Measurements from ENCODE around the gene STIM2. TPM values are rescaled to one million over a fixed set of nuclear protein-coding genes. Genes with fewer than 3 reads are reported as not detected.
A peak's percentile ranks its signal among the peaks of the same experiment; 100 is the strongest.
"Not testable (repeated sequence)": the region's sequence is repeated elsewhere in the genome, so short reads cannot be mapped to it uniquely, and the experiment has no call there.

STIM2 gene
- total RNA-seq, 1 donor from 2014 or later = 36.7 TPM

DNA sequence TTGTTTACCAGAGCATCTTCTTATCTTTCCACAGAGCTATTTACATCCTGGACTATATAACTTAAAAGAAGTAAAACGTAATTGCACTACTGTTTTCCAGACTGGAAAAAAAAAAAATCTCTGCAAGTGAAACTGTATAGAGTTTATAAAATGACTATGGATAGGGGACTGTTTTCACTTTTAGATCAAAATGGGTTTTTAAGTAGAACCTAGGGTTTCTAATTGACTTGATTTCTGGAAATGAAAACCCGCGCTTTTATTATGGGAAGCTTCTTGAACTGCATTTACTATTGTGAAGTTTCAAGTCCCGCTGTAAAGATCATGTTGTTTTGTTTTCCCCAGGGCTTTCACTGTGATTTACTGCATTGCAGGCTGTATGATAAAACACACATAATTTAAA, 162.7 kb downstream of the STIM2 start:
- ATAC-seq (no peak), DNase-seq (no peak)
- H3K36me3 ChIP-seq = peaks cover 47% of the 10 kb centered on the region
- intact Hi-C loops (cut with DNase I) = no loop called here
- no peaks in the 10 kb centered on the region for H3K27me3 ChIP-seq
- H3K27ac ChIP-seq = no peak overlapping the region
- TF ChIP-seq, protein P1, sequence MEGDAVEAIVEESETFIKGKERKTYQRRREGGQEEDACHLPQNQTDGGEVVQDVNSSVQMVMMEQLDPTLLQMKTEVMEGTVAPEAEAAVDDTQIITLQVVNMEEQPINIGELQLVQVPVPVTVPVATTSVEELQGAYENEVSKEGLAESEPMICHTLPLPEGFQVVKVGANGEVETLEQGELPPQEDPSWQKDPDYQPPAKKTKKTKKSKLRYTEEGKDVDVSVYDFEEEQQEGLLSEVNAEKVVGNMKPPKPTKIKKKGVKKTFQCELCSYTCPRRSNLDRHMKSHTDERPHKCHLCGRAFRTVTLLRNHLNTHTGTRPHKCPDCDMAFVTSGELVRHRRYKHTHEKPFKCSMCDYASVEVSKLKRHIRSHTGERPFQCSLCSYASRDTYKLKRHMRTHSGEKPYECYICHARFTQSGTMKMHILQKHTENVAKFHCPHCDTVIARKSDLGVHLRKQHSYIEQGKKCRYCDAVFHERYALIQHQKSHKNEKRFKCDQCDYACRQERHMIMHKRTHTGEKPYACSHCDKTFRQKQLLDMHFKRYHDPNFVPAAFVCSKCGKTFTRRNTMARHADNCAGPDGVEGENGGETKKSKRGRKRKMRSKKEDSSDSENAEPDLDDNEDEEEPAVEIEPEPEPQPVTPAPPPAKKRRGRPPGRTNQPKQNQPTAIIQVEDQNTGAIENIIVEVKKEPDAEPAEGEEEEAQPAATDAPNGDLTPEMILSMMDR (IDR thresholded peaks at IDR 0.05) = no peak
- H3K9me3 ChIP-seq = no peaks in the 10 kb centered on the region
- H3K4me3 ChIP-seq = no peak overlapping the region
- H3K4me1 ChIP-seq = no peaks in the 10 kb centered on the region

DNA sequence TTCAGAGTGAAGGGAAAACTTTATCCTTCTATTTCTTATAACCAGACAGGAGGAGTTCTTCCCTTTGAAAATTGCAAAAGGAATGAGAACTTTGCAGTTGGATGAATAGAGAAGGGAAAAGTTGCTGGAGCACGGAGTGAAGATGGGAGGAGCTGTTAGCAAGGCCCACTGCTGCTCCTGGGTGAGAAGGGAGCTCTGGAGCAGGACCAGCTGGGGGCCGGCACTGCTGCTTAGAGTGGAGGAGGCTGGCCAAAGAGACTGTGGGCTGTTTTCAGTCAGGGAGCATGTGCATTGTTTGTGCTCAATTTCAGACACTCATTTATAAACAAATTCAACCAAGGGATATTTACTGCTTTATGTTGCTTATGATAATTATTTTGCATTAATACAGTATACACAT, 164.2 kb downstream of the STIM2 start:
- H3K4me3 ChIP-seq = no peak overlapping the region
- no peaks in the 10 kb centered on the region for H3K9me3 ChIP-seq
- H3K27me3 ChIP-seq = no peaks in the 10 kb centered on the region
- TF ChIP-seq, protein P1 (IDR thresholded peaks at IDR 0.05) = no peak
- intact Hi-C loops (cut with DNase I) = no loop called here
- DNase-seq (no peak), ATAC-seq (no peak)
- no peaks in the 10 kb centered on the region for H3K4me1 ChIP-seq
- no peak overlapping the region for H3K27ac ChIP-seq
- H3K36me3 ChIP-seq = peaks cover 34% of the 10 kb centered on the region

DNA sequence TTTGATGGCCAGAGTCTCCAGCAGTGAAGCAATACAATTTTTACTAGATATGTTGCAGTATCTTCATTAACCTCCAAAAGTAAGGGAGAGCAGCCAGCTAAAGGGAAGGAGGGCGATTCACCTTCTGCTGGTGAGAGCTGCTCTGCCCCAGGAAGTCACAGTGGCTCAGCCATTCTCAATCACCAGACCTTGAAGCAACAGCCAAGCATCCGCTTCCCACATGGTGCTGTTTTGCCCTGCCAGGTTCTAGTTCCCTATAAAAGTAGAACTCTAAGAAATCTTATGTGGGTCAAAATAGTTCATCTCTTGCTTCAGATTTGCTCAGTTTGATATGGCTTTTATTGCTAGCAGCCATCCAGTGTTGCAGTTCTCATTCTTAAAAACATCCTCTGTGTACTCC, 166.8 kb downstream of the STIM2 start:
- DNase-seq (no peak), ATAC-seq (no peak)
- Histone ChIP-seq H3K4me1 (no peaks in the 10 kb centered on the region), H3K4me3 (no peak overlapping the region), H3K27me3 (no peaks in the 10 kb centered on the region), H3K36me3 (peaks cover 14% of the 10 kb centered on the region), H3K27ac (no peak overlapping the region), H3K9me3 (no peaks in the 10 kb centered on the region)
- TF ChIP-seq, protein P1 (IDR thresholded peaks at IDR 0.05) = no peak
- intact Hi-C loops (cut with DNase I) = no loop called here

DNA sequence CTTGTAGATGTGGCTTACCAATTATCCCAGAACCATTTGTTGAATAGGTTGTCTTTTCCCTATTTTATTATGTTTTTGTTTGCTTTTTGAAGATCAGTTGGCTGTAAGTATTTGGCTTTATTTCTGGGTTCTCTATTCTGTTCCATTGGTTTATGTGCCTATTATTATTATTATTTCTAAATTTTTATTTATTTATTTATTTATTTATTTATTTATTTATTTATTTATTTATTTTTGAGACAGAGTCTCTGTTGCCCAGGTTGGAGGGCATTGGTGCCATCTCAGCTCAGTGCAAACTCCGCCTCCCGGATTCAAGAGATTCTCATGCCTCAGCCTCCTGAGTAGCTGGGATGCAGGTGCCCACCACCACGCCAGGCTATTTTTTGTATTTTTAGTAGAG, 174.5 kb downstream of the STIM2 start:
- H3K27me3 ChIP-seq; H3K4me1 ChIP-seq; DNase-seq; H3K4me3 ChIP-seq; ATAC-seq; H3K27ac ChIP-seq; H3K9me3 ChIP-seq; intact Hi-C loops (cut with DNase I); H3K36me3 ChIP-seq: not testable (repeated sequence)

DNA sequence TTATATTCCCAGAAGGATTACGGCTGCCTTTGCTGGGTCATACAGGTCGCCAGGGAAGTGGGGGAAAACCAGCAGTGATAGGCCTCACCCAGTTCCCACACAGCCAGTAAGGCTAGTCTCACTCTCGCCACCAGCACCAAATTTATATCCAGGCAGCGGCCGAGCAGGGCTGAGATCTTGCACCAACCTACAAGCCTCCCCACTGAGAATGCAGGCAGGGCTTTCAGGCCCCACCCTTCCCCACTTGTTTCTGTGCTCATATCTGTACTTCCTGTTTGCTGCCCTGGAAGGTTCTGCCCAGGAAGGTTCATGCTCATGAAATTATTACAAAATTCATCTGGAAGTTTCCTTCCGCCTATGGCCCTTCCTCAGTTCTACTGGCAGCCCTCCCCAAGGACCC, 179.7 kb downstream of the STIM2 start:
- ATAC-seq = peak; percentile 90
- Histone ChIP-seq H3K36me3 (no peaks in the 10 kb centered on the region), H3K27ac (no peak overlapping the region), H3K27me3 (no peaks in the 10 kb centered on the region), H3K4me1 (no peaks in the 10 kb centered on the region), H3K4me3 (no peak overlapping the region), H3K9me3 (no peaks in the 10 kb centered on the region)
- intact Hi-C loops (cut with DNase I) = no loop called here
- DNase-seq = no peak
- TF ChIP-seq, protein P1 (IDR thresholded peaks at IDR 0.05) = no peak

DNA sequence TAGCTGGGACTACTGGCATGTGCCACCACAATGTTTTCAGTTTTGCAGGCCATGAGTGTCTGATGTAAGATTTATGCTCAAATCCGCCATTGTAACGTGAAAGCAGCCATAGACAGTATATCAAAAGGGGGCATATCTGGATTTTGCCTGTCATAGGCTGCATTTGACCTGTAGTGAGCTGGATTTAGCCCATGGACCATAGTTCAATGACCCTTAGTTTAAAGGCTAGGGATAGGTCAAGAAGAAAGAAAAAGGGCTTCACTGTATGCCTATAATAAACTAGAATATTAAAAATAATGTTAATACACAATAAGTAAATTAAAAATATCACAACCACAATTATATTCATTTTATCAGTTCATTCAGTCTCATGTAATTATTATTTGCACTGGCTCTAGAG, 181.8 kb downstream of the STIM2 start:
- intact Hi-C loops (cut with DNase I) = no loop called here
- H3K9me3 ChIP-seq = no peaks in the 10 kb centered on the region
- TF ChIP-seq, protein P1 (IDR thresholded peaks at IDR 0.05) = no peak
- ATAC-seq (no peak), DNase-seq (no peak)
- H3K4me1 ChIP-seq = no peaks in the 10 kb centered on the region
- no peak overlapping the region for H3K27ac ChIP-seq
- H3K27me3 ChIP-seq = no peaks in the 10 kb centered on the region
- H3K4me3 ChIP-seq = no peak overlapping the region
- no peaks in the 10 kb centered on the region for H3K36me3 ChIP-seq
